ENCODE data around the gene ARHGAP12. TPM values are rescaled to one million over a fixed set of nuclear protein-coding genes. Genes with fewer than 3 reads are reported as not detected.

ARHGAP12 gene
- total RNA-seq, 1 donor from 2014 or later: 21.7 TPM

DNA sequence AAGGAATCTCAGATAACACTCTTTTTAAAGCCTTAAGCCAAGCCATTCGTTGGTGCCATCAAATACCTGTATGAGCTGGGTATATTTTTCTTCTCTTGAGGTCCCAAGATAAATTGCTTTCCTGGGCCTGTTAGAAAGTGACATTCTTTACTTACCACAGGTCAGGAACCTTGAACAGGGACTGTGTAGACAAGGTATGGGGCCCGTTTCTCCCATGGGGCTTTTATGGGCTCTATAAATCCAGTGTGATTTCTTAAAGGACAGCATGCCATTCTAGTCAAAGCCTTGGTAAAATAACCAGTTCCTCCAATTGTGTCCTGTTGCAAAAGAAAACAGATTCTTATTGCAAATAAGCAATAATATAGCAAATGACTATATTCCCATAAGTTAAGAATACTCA, 24.8 kb upstream of the ARHGAP12 start:
- intact Hi-C loops (cut with DNase I): no loop called here
- DNase-seq (no peak), ATAC-seq (ENCODE audit: poor library complexity) (no peak)

DNA sequence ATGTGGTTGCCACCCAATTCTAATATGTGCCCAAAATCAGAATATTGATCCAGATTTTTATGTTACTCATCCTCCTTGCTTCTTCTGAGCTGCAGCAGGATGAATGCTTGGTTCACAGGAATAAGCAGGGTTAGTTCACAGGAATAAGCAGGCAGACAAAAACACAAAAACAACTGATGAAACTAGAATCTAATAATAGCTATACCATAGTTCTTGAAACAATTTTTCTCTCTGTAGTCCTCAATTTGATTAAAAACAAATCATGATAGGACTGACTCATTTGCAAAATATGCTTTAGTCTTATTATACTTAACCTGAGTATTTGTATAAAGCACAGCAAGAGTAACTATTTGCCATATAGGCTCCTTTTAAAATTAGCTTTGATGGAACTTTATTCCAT, 24.4 kb upstream of the ARHGAP12 start:
- no peak for DNase-seq
- intact Hi-C loops (cut with DNase I): no loop called here
- no peak for ATAC-seq (ENCODE audit: poor library complexity)

DNA sequence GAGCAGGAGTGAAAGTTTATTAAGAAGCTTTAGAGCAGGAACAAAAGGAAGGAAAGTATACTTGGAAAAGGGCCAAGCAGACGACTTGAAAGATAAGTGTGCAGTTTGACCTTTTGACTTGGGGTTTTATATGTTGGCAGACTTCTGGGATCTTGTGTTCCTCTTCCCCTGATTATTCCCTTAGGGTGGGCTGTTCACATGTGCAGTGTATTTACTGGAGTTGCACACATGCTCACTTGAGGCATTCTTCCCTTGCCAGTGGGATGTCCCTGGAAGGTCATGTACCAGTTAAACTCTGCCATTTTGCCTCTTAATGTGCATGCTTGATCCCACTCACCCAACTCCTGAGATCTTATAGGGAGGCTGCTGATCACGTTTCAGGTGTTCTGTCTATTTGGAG, 23.4 kb upstream of the ARHGAP12 start:
- DNase-seq (no peak), ATAC-seq (ENCODE audit: poor library complexity) (no peak)
- intact Hi-C loops (cut with DNase I): no loop called here

DNA sequence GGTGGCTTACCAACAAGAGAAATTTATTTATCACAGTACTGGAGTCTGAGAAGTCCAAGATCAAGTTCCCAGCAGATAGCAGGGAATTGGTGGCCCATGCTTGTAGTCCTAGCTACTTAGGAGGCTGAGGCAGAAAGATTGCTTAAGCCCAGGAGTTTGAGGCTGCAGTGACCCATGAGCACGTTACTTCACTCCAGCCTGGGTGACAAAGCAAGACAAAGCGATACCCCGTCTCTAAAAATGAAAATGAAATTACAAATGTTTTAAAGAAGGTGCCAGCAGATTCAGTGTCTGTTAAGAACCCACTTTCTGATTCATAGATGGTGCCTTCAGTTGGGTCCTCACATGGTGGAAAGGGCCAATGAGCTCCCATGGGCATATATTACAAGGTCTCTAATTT, 20.6 kb upstream of the ARHGAP12 start:
- intact Hi-C loops (cut with DNase I): loop anchor here (5.0 kb wide), 1 partner anchor 87 kb away; no protein-coding TSS in a partner anchor
- ATAC-seq (ENCODE audit: poor library complexity) (no peak), DNase-seq (no peak)

DNA sequence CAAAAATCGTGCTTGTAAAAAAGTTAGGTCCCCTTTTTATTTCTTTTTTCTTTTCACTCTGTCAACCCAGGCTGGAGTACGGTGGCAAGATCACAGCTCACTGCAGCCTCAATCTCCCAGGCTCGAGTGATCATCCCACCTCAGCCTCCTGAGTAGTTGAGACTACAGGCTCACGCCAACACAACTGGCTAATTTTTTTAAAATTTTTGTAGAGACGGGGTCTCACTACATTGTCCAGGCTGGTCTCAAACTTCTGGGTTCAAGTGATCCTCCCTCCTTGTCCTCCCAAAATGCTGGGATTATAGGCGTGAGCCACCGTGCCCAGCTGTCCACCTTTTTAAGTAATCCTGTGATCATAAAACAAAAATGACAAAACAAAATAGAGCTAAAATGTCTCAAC, 19.4 kb upstream of the ARHGAP12 start:
- ATAC-seq (ENCODE audit: poor library complexity) (peak; percentile 15), DNase-seq (no peak)
- intact Hi-C loops (cut with DNase I): loop anchor here (5.0 kb wide), 1 partner anchor 86 kb away; no protein-coding TSS in a partner anchor

DNA sequence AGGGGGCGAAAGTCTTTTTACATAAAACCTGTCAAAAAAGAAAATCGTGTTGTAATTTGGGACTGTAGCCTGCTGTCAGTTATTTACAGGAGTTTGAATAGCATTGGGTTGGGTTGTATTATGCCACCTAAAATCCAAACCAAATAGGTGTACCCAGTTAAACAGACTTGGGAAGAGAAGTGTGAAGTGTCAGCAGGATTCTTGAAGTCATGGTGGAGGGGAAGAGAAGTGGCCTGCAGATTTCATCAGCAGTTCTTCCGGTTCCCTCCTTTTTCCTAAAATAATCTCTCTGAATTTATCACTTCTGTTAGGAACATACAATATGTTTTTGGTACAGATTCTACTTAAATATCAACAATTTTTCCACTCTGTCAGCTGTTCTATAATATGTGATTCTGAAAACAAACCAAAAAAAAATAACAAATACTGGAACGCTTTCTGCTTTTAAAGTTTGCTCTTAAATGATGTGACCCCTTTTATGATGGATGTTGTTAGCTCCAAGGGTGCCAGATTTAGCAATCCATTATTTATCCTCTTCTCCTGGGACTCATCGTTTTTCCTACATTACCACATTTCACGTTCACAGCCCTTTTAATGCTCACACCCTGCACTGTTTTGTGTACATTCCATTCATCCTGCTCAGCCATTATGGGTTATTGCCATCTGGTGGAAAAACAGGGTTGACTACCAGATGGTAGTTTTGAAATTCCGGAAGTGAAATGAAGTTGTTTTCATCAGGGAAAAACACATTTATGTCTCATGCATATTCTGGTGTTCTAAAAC, 18.7 kb upstream of the ARHGAP12 start:
- intact Hi-C loops (cut with DNase I): loop anchor here (5.0 kb wide), 1 partner anchor 85 kb away; no protein-coding TSS in a partner anchor
- DNase-seq (no peak), ATAC-seq (ENCODE audit: poor library complexity) (peak; percentile 88)

DNA sequence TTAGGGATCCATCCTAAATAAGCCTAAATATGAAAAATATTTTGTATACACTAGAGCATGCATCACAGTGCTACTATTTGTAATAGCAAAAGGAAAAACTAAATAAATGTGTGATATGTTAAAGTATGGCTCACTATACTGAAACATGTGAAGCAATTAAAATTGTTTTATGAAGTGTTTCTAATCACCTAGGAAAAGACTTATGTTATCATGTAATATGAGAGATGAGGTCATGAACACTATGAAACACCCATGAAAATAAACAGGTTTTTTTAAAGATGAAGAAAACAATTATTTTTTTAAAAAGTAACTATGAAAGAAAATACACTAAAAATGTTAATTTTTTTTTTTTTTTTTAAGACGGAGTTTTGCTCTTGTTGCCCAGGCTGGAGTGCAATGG, 16.8 kb upstream of the ARHGAP12 start:
- intact Hi-C loops (cut with DNase I): loop anchor here (5.0 kb wide), 1 partner anchor 83 kb away; no protein-coding TSS in a partner anchor
- no peak for ATAC-seq (ENCODE audit: poor library complexity)
- no peak for DNase-seq

DNA sequence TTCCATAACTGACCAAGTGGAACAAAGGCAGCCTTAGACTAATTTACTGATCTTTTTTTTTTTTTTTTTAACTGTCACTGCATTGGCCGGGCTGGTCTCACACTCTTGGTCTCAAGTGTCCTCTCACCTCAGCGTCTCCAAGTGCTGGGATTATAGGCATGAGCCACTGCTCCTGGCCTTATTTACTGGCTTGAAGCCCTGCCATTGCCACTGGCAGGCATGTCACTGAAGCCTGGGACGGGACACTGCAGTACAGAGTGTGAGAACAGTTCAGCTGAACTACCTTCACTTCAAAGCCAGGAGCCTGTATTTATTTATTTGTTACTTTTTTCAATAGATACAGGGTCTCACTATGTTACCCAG, 15.4 kb upstream of the ARHGAP12 start:
- DNase-seq: no peak
- no peak for ATAC-seq (ENCODE audit: poor library complexity)
- intact Hi-C loops (cut with DNase I): no loop called here

DNA sequence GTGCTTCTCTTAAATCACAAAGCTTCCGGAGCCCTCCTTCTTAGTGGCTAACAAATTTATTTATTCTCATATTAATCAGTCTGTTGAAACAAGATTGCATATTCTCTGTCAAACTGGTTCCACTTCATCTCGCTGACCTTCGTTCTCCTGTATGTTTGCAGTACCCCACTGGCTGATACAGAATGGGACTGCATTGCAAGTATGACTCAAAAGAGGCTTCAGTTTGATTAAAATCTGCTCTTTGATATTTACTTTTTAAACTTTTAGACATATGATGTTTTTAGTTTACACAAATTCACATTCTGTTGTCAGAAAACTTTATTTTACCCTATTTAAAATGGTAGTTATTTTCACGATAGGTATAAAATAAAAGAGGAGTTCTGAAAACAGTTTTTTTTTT, 14.3 kb upstream of the ARHGAP12 start:
- ATAC-seq (ENCODE audit: poor library complexity) (no peak), DNase-seq (no peak)
- intact Hi-C loops (cut with DNase I): no loop called here

DNA sequence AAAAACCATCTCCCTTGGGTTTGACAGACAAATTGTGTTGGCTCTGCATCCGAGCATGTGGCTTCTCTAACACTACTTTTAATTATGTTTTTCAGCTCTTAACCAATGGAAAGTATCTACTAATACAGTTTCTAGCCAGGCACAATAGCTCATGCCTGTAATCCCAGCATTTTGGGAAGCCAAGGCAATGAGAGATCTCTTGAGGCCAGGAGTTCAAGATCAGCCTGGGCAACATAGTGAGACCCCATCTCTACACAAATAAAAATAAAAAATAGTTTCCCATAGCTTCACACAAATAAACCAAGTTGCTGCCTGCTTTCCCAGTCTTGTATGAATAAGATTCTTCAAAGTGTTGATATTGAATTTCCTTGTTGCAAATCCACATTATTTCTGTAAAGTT, 13.8 kb upstream of the ARHGAP12 start:
- ATAC-seq (ENCODE audit: poor library complexity) (no peak), DNase-seq (no peak)
- intact Hi-C loops (cut with DNase I): no loop called here

DNA sequence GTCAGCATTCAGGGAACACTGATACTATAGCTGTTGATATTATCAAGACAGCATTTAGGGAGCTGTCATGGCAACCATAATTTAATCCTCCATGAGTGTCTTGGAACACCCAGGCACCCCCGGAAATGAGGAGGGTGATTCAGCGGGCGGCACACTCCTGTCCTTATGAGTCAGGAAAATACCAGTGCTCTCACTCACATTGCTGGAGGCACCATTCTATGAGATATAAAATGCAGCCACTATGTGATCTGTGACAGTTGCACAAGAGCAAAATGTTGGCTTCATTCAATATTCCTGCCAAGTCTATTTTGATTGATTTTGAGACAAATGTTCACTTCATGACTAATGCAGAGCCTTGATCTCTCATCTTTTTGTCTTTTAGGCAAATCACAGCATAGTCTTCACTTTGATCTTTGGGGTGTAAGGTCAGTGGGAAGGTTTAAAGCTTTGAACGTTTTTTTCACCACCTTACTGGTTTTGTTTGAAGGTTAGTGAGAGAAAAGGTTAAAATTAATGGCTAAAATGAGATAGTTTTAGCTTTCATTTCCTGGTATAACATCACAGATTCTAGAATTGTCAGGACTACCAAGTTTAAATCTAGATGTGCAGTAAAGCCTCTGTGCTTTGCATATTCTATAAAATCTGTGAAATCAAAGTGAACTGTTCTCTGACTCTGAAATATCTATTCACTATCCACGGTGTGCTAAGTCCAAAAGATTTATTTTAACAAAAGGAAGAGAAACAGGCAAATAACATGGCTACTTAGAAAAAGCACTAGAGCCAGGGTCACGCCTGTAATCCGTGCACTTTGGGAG, 12.4 kb upstream of the ARHGAP12 start:
- DNase-seq: no peak
- ATAC-seq (ENCODE audit: poor library complexity): no peak
- intact Hi-C loops (cut with DNase I): no loop called here

DNA sequence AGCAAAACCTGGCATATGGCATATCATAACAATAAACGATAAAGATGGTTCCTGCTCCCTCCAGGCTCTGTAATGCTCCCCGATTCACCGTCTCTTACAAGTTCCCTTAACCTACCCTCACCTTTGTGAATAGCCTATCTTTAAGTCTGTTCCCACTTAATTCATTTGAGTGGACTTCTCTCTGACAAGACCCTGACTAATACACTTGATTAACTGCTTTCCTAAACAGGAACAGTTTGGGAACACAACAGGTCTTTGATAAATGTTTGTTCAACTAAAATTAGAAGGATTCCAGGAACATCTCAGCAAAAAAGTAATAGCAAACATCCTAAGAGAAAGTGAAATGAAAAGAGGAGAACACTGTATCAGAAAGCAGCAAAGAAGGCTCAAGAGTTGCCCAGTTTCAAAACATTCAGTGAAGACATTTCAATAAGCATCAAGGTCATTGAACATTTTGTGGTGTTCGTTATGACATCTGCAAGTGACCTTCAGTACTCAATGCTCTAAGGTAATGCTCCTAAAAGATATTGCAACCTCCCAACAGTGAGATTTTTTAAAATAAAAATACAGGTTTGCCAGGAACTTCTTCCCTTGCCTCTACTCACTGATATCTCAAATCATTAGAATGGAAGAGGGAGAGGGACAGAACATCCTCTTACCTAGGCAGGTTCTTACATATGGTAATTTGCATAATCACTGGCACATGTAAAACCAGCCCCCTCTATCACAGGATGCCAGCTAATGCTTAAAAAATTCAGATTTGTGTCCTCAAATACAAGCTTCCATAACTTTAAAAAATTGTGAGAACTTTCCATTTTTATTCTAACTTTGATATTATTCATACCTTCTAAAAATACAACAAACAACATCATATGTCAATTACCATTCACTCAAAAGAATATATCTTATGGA, 11.4 kb upstream of the ARHGAP12 start:
- DNase-seq (no peak), ATAC-seq (ENCODE audit: poor library complexity) (no peak)
- intact Hi-C loops (cut with DNase I): no loop called here

DNA sequence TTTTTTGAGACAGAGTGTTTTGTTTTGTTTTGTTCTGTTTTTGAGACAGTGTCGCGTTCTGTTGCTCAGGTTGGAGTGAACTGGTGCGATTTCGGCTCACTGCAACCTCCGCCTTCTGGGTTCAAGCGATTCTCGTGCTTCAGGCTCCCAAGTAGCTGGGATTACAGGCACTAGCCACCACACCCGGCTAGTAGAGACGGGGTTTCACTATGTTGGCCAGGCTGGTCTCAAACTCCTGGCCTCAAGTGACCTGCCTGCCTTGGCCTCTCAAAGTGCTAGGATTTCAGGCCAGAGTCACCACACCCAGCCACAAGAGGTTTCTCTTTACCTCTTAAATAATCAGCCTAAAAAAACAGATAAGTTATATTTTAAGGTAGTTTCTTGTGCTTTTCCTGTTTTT, 8.7 kb upstream of the ARHGAP12 start:
- intact Hi-C loops (cut with DNase I): no loop called here
- ATAC-seq (ENCODE audit: poor library complexity) (peak; percentile 53), DNase-seq (peak; percentile 44)

DNA sequence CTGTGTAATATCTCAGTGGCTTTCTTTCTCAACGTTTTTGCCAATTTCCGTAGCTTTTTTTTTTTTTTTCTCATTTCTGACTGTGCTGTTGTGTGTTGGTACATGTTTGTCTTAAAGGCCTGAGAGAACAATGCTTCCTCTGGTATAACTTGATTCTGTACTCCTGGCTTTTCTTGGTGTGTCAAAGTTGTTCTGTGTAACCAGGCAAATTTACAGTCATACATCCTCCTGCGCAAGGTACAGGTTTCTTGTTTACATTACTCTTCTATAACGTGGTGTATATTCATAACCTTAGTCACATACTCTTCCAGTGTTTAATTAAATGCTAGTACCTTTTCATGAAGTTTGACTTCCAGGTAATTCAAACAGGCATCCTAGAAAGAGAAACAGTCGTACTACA, 8.3 kb upstream of the ARHGAP12 start:
- ATAC-seq (ENCODE audit: poor library complexity): peak; percentile 18
- intact Hi-C loops (cut with DNase I): no loop called here
- DNase-seq: no peak

DNA sequence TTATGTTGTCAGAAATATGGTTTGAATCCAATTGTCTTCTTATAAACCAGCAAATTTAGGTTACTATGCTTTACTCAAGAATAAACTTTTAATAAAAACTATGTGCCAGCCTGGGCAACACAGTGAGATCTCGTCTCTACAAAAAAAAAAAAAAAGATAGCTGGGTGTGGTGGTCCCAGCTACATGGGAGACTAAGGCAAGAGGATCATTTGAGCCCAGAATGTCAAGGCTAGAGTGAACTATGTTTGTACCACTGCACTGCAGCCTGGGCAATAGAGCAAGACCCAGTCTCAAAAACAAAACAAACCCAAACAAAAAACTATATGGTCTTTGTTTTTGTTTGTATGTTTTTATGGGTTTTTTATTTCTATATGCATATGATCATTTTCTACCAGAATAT, 7.5 kb upstream of the ARHGAP12 start:
- no peak for DNase-seq
- ATAC-seq (ENCODE audit: poor library complexity): no peak
- intact Hi-C loops (cut with DNase I): no loop called here

DNA sequence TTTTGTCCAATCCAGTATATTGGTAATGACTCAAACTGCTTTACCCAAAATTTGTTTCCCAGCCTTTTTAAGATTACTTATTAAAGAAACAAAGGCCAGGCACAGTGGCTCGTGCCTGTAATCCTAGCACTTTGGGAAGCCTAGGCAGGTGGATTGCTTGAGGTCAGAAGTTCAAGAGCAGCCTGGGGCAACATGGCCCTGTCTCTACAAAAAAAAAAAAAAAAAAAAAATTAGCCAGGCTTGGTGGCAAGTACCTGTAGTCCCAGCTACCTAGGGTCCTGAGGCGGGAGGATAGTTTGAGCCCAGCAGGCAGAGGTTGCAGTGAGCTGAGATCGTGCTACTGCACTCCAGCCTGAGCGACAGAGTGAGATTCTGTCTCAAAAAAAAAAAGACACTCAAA, 7.0 kb upstream of the ARHGAP12 start:
- ATAC-seq (ENCODE audit: poor library complexity) (no peak), DNase-seq (no peak)
- intact Hi-C loops (cut with DNase I): no loop called here

DNA sequence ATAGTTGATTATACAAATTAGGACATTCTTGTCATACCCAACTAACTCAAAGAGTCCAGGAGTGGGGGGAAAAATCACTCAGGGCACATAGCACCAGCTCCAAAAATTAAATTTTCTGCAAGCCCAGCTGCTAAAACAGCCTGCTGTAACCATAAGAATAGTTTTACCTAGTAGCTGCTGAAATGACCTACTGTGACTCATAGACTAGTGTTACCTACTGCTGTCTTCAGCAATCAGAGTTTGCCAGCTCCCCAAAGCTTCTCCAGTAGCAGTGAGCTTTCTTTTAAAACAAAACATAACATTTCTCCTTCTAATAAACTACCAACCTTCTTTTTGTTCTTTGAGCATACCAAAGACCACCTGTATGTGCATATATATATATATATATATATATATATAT, 4.2 kb upstream of the ARHGAP12 start:
- DNase-seq: no peak
- intact Hi-C loops (cut with DNase I): no loop called here
- no peak for ATAC-seq (ENCODE audit: poor library complexity)

DNA sequence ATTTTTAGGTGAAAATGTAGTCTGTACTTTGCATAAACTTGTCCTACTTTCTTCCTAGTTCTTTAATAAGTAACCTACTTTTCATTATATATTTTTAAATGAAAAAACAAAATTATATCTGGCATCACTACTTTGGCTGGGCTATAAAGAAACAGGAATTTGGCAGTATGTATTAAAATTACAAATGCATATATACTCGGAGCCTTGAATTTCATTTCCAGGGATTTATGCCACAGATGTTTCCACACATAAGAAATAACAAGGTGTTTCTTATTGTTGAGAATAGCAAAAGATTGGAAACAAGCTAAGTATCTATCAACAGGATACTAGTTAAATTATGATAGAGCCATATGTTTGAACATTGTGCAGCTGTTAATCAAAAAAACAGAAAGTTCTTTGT, 2.2 kb upstream of the ARHGAP12 start:
- intact Hi-C loops (cut with DNase I): no loop called here
- ATAC-seq (ENCODE audit: poor library complexity) (no peak), DNase-seq (no peak)

Measured in Right ventricle myocardium superior (tissue), 1 donor.